GM12801 (cell line): ENCODE results near the gene TTLL1.

ENCODE experiments used
- TF ChIP-seq, protein P1 (sequence below): IDR thresholded peaks from one replicate; pipeline ENCODE4 v1.5.1; 2011; ENCODE audit warnings: control low read depth; ENCODE audit not compliant: insufficient read length; ENCODE audit errors: extremely low read depth

The TTLL1 gene

DNA sequence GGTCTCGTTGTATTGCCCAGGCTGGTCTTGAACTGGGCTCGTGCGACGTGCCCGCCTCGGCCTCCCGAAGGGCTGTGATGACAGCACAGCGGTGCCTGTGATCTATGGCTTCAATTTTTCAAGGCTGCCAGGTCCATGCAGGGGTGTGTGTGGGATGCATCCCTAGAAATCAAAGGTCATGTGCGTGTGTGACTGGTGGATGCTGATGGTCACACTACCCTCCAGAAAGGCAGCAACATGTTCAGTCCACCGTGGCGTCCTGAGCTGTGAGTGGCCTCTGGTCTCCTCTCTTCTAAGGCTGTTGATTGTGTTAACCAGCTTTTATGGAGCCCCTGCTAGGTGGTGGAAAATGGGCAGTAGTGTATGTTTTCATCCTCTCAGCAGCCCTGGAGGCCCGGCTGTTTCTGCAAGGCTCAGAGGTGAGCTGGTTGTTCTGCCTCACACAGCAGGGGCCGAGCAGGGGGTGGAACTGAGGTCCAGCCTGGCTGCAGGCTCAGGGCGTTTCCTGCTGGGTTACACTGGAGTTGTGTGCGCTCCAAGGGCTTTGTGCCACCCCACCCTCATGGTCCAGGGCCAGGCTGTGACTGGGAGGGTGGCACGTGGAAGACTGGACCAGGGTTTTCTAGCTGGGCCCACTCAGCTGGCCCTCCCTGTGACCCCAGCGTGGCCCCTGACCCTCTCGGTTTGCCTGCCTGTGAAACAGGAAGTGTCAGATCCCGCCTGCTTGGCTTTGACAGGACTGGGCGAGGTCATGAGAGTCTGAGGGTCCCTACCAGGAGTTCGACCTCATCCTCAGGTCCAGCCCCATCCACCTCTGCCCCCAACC is 29.0 kb upstream of the TTLL1 start:
- TF ChIP-seq, protein P1, sequence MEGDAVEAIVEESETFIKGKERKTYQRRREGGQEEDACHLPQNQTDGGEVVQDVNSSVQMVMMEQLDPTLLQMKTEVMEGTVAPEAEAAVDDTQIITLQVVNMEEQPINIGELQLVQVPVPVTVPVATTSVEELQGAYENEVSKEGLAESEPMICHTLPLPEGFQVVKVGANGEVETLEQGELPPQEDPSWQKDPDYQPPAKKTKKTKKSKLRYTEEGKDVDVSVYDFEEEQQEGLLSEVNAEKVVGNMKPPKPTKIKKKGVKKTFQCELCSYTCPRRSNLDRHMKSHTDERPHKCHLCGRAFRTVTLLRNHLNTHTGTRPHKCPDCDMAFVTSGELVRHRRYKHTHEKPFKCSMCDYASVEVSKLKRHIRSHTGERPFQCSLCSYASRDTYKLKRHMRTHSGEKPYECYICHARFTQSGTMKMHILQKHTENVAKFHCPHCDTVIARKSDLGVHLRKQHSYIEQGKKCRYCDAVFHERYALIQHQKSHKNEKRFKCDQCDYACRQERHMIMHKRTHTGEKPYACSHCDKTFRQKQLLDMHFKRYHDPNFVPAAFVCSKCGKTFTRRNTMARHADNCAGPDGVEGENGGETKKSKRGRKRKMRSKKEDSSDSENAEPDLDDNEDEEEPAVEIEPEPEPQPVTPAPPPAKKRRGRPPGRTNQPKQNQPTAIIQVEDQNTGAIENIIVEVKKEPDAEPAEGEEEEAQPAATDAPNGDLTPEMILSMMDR = no peak

- TF ChIP-seq, protein P1 = no peak
These were observed 27.7 kb upstream of the TTLL1 start for GRCh38 chr22:43116932-43117331.

- TF ChIP-seq, protein P1 = no peak
These were observed 25.8 kb upstream of the TTLL1 start for GRCh38 chr22:43114958-43115357.

GRCh38 chr22:43113526-43114251 is 24.5 kb upstream of the TTLL1 start:
- TF ChIP-seq, protein P1 = no peak

DNA sequence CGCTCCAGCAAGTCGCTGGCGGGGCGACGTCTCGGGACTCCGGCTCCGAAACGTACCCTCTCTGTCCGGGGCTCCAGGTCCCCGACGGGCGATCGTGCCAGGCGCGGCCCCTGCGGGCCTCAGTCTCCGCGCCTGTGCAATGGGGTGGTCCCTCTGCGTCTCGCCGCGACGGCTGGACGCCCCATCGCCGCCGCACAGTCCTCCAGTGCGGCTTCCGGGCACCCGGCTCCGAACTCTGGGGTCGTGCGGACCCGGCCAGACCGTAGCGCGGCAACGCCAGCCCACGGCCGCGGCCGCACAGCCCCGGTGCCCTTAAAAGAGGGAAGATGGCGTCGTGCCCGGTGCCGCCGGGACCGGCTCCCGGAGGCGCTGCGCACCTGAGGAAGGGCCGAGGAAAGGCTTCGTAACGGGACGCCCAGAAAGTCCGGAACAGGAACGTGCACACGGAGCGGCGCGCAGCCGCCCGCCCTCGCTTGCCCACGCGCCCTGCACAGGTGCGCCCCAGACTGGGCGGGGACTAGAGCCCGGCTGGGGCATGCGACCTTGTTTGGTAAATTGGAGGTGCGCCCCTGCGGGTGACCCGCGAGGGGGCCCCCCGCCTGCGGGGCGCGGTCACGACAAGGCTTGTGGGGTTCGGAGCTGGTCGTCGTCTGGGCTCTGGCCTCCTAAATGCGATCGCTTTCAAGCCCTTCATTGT is 21.9 kb upstream of the TTLL1 start:
- TF ChIP-seq, protein P1 = no peak

DNA sequence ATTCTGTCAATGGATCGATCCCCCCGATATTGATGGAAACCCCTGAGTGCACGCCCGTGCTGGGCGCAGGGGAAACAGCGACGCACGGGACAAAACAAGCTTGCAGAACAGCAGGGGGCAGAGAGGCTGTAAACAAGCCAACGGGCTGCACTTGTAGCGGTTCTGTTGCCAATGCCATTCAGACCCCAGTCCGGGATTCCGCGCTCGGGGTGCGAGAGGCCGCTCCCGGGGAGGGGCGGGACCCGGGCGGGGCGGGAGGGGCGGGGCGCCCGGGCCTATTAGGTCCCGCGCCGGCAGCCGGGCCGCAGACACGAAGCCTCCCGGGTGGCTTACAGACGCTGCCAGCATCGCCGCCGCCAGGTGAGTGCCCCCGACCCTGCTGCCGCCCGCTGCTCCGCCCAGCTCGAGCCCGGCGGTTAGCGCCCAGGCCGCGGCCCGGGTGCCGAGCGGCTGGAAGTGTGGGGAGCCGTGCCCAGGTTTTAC is 21.3 kb upstream of the TTLL1 start, which contains the start of gene BIK:
Gene BIK, plus strand, starts transcription at position 307 of the 483 bp plus-strand sequence. CDS start 13,273 bp downstream, outside the sequence.
- TF ChIP-seq, protein P1 = no peak
